ENCODE results near the gene INPP5F. TPM values are rescaled to one million over a fixed set of nuclear protein-coding genes. Genes with fewer than 3 reads are reported as not detected.
"Not testable (repeated sequence)": the region's sequence is repeated elsewhere in the genome, so short reads cannot be mapped to it uniquely, and the experiment has no call there.

Gene INPP5F
- polyA plus RNA-seq, 4 donors: 50.4 to 59.7 (median 52.5) TPM

GRCh38 chr10:119858063-119858462 lies 132.2 kb downstream of the INPP5F start:
- DNase-seq (ENCODE audit: low read depth in 4 of 4, low spot score in 2 of 4): no peak

GRCh38 chr10:119859420-119860258 lies 133.8 kb downstream of the INPP5F start:
- peak in 2 of 4 donors; percentile 28 to 45 for DNase-seq (ENCODE audit: low read depth in 4 of 4, low spot score in 2 of 4)

- DNase-seq (ENCODE audit: low read depth in 4 of 4, low spot score in 2 of 4): no peak
These were observed 135.2 kb downstream of the INPP5F start for GRCh38 chr10:119860866-119861607.

- no peak for DNase-seq (ENCODE audit: low read depth in 4 of 4, low spot score in 2 of 4)
These were observed 136.7 kb downstream of the INPP5F start for GRCh38 chr10:119862524-119862923.

GRCh38 chr10:119863951-119864565 lies 138.2 kb downstream of the INPP5F start:
- no peak for DNase-seq (ENCODE audit: low read depth in 4 of 4, low spot score in 2 of 4)

GRCh38 chr10:119865699-119866240 lies 139.9 kb downstream of the INPP5F start:
- no peak for DNase-seq (ENCODE audit: low read depth in 4 of 4, low spot score in 2 of 4)

- DNase-seq (ENCODE audit: low read depth in 4 of 4, low spot score in 2 of 4): no peak
These were observed 141.5 kb downstream of the INPP5F start for GRCh38 chr10:119867317-119867716.

GRCh38 chr10:119869398-119869797 lies 143.5 kb downstream of the INPP5F start:
- DNase-seq (ENCODE audit: low read depth in 4 of 4, low spot score in 2 of 4): not testable (repeated sequence)

- no peak for DNase-seq (ENCODE audit: low read depth in 4 of 4, low spot score in 2 of 4)
These were observed 146.2 kb downstream of the INPP5F start for GRCh38 chr10:119871881-119872609.

GRCh38 chr10:119872610-119872859 lies 146.7 kb downstream of the INPP5F start, which contains the start of gene MCMBP:
MCMBP (minus strand) TSS chr10:119872843; CDS start chr10:119872584, 259 bp downstream.
- DNase-seq (ENCODE audit: low read depth in 4 of 4, low spot score in 2 of 4): no peak

GRCh38 chr10:119872860-119873681 lies 147.2 kb downstream of the INPP5F start:
- peak; percentile 70 to 85 (median 80) for DNase-seq (ENCODE audit: low read depth in 4 of 4, low spot score in 2 of 4)

GRCh38 chr10:119878524-119878923 lies 152.7 kb downstream of the INPP5F start:
- no peak for DNase-seq (ENCODE audit: low read depth in 4 of 4, low spot score in 2 of 4)

Other genes with a start within 250 kb of the INPP5F start
- gene RGS10, start 183.3 kb upstream of the INPP5F start, polyA plus RNA-seq (ENCODE audit: insufficient read length in 4 of 4): 10 to 100 TPM; 29.7 to 36.7 (median 32.3) TPM
- gene TIAL1, start 129.1 kb upstream of the INPP5F start, polyA plus RNA-seq (ENCODE audit: insufficient read length in 4 of 4): 100 to 1,000 TPM; 128 to 229 (median 164) TPM
- 10 to 100 TPM; 27.0 to 31.6 (median 30.2) TPM for gene BAG3, start 74.7 kb upstream of the INPP5F start, polyA plus RNA-seq (ENCODE audit: insufficient read length in 4 of 4)
- gene MCMBP, start 146.8 kb downstream of the INPP5F start, polyA plus RNA-seq (ENCODE audit: insufficient read length in 4 of 4): 10 to 100 TPM; 56.2 to 65.5 (median 58.4) TPM
- 10 to 100 TPM; 60.6 to 73.9 (median 70.1) TPM for gene SEC23IP, start 166.7 kb downstream of the INPP5F start, polyA plus RNA-seq (ENCODE audit: insufficient read length in 4 of 4)

All from left renal cortex interstitium (tissue), 4 donors.